Measurements from ENCODE around the gene ENO3. TPM values are rescaled to one million over a fixed set of nuclear protein-coding genes. Genes with fewer than 3 reads are reported as not detected.

The ENO3 gene
- total RNA-seq, 4 donors from 2014 or later: 1.0 to 7.9 (median 4.9) TPM

- DNase-seq (ENCODE audit: low spot score in 2 of 2): no peak
- WGBS, 2 donors: 92% methylated on average over 3 of the region's 3 CpGs
- no peak overlapping the region for H3K4me3 ChIP-seq (ENCODE audit: low read depth, poor library complexity, severe bottlenecking)
- intact Hi-C loops (cut with DNase I; ENCODE audit: low total_unique reads): no loop called here
- no peak for TF ChIP-seq POLR2A (IDR thresholded peaks at IDR 0.05)
- TF ChIP-seq CTCF (IDR thresholded peaks at IDR 0.05): no peak
These were observed 567 bp downstream of the ENO3 start for GRCh38 chr17:4951486-4951885.

DNA sequence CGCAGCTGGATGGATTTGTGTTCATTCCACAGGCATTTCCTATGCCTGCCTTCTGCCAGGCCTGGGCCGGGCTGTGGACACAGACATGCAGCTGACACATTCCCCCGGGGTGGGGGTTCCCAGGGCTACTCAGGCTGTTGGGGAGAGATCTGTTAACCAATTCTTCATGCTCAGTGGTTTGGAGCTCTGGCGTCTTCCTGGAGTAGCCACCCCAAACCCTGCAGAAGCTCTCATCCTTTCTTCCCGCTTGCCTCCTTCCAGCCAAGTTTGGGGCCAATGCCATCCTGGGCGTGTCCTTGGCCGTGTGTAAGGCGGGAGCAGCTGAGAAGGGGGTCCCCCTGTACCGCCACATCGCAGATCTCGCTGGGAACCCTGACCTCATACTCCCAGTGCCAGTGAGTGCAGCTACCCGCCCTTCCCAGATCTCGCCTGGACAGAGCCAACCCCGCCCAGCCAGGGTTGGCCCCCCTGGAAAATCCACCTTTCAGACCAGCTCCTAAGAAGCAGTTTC is 2.6 kb downstream of the ENO3 start:
- TF ChIP-seq CTCF (IDR thresholded peaks at IDR 0.05) (no peak), POLR2A (IDR thresholded peaks at IDR 0.05) (no peak)
- intact Hi-C loops (cut with DNase I; ENCODE audit: low total_unique reads): no loop called here
- no peak overlapping the region for H3K4me3 ChIP-seq (ENCODE audit: low read depth, poor library complexity, severe bottlenecking)
- DNase-seq (ENCODE audit: low spot score in 2 of 2): no peak
- WGBS, 2 donors: 43 to 48% methylated on average over 14 of the region's 14 CpGs

- no peak for TF ChIP-seq POLR2A (IDR thresholded peaks at IDR 0.05)
- intact Hi-C loops (cut with DNase I; ENCODE audit: low total_unique reads): no loop called here
- no peak overlapping the region for H3K4me3 ChIP-seq (ENCODE audit: low read depth, poor library complexity, severe bottlenecking)
- no peak for DNase-seq (ENCODE audit: low spot score in 2 of 2)
- WGBS, 2 donors: 96 to 98% methylated on average over 8 of the region's 8 CpGs
These were observed 4.2 kb downstream of the ENO3 start for GRCh38 chr17:4955091-4955490.

- TF ChIP-seq POLR2A (IDR thresholded peaks at IDR 0.05) (no peak), CTCF (IDR thresholded peaks at IDR 0.05) (no peak)
These were observed 5.7 kb downstream of the ENO3 start for GRCh38 chr17:4956493-4957061.

GRCh38 chr17:4958102-4958501 is 7.2 kb downstream of the ENO3 start:
- TF ChIP-seq CTCF (IDR thresholded peaks at IDR 0.05) (no peak), POLR2A (IDR thresholded peaks at IDR 0.05) (no peak)
- WGBS, 2 donors: 61 to 67% methylated on average over 3 of the region's 3 CpGs
- DNase-seq (ENCODE audit: low spot score in 2 of 2): no peak
- intact Hi-C loops (cut with DNase I; ENCODE audit: low total_unique reads): no loop called here
- H3K4me3 ChIP-seq (ENCODE audit: low read depth, poor library complexity, severe bottlenecking): no peak overlapping the region

More at GRCh38 chr17:4956493-4957061, 5.7 kb downstream of the ENO3 start:
- 77 to 82% methylated on average over 10 of the region's 10 CpGs for WGBS, 2 donors
- DNase-seq (ENCODE audit: low spot score in 2 of 2): peak in 1 of 2 donors; percentile 86
- no peak overlapping the region for H3K4me3 ChIP-seq (ENCODE audit: low read depth, poor library complexity, severe bottlenecking)
- intact Hi-C loops (cut with DNase I; ENCODE audit: low total_unique reads): no loop called here

- TF ChIP-seq POLR2A (IDR thresholded peaks at IDR 0.05) (no peak), CTCF (IDR thresholded peaks at IDR 0.05) (no peak)
- no peak for DNase-seq (ENCODE audit: low spot score in 2 of 2)
- H3K4me3 ChIP-seq (ENCODE audit: low read depth, poor library complexity, severe bottlenecking): no peak overlapping the region
- intact Hi-C loops (cut with DNase I; ENCODE audit: low total_unique reads): no loop called here
- 83 to 86% methylated on average over 18 of the region's 18 CpGs for WGBS, 2 donors
These were observed 8.5 kb downstream of the ENO3 start for GRCh38 chr17:4959261-4959965.
